ENCODE results near the gene PCDHA1.
A peak's percentile ranks its signal among the peaks of the same experiment; 100 is the strongest.

The PCDHA1 gene

DNA sequence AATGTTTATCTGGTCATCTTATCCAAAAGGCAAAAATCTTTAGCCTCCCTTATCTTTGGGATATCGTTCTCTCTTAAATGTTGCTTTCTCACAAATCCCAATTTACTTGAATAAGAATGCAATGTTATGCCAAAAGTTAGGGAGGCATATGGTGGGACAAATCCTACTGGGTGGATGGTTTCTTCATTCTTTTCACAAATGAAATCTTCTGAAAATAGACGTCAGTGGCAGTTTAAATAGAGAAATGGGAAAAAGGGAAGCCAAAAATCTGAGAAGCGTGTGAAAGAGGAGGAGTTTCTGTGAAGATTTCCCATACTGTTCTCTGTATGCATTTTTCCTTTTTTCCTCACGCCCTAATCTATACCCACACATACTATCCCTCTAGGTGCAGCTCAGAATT lies 137.7 kb downstream of the PCDHA1 start:
- ATAC-seq = no peak
- DNase-seq = no peak

DNA sequence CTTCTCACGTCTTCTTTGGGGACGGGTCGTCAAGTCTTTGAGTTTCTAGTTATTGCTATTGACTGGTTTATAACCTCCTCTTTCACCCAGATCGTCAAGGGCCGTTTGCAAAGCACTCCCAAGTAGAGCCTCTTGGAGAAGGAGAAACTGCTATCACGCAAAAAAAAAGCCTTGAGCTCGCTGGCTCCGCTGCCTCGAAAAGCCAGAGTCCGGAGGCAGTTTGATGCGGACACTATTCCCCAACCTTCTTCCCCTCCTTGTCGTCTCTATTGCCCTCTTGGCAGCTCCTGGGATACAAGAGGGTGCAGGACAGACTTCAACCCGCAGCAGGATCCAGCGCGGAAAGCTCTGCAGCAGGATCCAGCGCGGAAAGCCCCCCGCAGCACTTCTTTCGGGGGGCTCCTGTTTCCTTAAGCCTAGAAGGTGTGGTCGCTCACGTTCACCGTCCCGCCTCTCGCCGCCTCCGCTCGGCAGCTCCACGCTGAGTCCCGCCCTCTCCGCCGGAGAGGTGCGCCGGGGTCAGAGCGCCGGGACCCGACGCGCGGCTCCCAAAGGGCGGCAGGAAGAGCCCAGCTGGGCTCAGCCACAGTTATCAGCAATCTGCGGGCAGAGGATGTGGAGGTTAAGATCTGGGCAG lies 140.0 kb downstream of the PCDHA1 start, which contains the start of gene PCDHAC1:
Gene PCDHAC1 (plus strand): TSS at position 494 of the 637 bp plus-strand sequence. CDS start 594 bp downstream, outside the sequence.
- ATAC-seq (peak; percentile 28), DNase-seq (no peak)

DNA sequence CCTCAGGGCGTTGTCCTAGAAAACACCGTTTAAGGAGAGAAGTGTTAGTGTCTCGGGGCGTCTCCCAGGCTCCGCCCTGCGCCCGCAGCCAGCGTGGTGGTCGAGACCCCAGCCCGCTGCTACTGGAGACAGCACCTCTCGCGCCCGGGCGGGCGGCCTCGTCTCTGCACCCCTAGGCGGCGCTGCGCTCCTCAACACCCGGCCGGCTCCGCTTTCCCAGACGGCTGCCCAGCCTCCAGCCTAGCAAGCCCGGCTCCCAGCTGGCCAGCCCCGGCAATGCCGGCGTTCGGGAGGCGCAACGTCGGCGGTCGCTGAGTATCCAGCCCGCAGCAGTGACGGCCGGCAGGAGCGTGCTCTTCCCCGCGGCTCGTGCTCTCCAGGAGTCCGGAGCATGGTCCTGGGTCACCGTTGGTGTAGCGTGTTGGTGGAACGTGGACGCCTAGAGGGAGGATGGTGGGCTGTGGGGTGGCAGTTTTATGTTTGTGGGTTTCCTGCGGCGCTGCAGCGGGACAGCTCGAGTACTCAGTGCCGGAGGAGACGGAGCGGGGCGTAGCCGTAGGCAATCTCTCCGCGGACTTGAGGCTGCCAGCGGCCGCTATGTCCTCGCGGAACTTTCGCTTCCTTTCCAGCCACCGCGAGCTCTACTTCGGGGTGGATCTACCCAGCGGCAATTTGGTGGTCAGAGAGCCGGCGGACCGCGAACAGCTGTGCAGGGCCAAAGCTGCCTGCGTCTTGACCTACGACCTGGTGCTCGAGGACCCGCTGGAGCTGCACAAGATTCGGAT lies 140.7 kb downstream of the PCDHA1 start:
- DNase-seq = peak; percentile 44
- ATAC-seq = peak; percentile 40

DNA sequence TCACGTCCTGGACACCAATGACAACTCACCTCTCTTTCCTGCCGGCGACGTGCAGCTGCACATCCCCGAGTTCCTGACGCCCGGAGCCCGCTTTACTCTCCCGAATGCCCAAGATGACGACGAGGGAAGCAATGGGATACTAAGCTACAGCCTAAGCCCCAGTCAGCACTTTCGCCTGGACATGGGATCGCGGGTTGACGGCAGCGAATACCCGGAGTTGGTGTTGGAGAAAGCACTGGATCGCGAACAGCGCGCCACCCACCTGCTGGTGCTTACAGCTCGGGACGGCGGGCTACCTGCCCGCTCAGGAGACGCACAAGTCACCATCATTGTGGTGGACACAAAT lies 141.3 kb downstream of the PCDHA1 start:
- ATAC-seq = no peak
- no peak for DNase-seq

DNA sequence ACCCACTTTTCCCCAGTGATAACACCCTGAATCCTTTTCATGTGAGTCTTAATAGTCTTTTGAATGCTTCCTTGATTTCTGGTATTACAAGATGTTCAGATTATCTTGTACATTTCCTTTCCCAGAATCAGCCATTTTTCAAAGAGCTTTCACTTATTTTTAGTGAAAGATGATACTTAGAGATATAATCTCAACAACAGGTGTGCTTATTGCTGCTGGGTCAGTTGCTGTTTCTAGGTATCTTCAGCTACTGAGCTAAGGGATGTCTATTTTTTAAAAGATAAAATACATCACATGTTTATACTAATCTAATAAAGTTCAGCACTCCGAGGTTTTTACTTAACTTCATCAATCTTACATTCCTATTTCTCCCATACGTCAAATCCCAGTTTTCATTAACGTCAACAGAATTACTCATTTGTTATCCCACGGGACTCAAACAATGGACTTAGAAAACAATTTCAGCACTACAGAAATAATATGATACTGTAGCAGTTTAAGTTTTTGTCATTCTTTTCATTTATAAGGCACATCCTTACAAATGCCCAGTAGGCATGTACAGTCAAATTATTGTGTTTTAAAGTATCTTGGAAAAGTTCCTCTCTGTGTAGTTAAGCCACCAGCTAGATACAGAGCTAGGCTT lies 149.1 kb downstream of the PCDHA1 start:
- ATAC-seq (no peak), DNase-seq (no peak)

DNA sequence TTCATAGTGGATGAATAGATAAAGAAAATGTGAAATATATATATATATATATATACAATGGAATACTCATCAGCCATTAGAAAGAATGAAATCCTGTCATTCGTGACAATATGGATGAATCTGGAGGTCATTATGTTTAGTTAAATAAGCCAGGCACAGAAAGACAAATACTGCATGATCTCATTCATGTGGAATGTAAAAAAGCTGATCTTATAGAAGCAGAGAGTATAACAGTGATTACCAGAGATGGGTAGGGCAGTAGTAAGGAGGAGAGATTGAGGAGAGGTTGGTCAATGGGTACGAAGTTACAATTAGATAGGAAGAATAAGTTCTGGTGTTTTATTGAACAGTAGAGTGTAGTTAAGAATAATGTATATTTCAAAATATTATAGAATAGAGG lies 160.6 kb downstream of the PCDHA1 start:
- ATAC-seq (no peak), DNase-seq (no peak)

DNA sequence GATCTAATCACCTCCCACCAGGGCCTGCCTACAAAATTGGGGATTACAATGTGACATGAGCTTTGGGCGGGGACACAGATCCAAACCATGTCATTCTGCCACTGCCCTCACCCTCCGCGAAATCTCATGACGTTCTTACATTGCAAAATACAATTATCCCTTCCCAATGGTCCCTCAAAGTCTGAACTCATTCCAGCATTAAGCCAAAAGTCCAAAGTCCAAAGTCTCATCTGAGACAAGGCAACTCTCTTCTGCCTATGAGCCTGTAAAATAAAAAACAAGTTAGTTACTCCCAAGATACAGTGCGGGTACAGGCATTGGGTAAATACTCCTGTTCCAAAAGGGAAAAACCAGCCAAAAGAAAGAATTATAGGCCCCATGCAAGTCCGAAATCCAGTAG lies 165.7 kb downstream of the PCDHA1 start:
- no peak for DNase-seq
- no peak for ATAC-seq

DNA sequence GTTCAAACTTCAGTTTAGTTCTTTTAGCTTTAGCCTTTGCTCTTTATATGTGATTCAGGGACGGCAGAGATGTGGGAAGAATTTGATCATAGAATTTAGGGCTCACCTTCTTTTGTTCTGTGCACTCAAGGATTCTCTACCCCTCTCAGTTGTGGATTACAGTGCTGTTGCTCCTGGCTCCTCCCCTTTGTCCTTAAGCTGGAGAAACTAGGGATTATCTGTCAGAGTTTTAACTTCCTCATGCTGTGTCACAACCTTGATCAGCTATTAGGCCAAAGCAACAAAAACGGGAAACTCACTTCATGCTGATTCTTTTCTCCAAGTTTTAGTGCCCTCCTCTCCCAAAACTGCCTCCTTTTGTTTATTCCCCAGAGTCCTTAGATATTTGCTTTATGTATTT lies 167.3 kb downstream of the PCDHA1 start:
- ATAC-seq (no peak), DNase-seq (no peak)

DNA sequence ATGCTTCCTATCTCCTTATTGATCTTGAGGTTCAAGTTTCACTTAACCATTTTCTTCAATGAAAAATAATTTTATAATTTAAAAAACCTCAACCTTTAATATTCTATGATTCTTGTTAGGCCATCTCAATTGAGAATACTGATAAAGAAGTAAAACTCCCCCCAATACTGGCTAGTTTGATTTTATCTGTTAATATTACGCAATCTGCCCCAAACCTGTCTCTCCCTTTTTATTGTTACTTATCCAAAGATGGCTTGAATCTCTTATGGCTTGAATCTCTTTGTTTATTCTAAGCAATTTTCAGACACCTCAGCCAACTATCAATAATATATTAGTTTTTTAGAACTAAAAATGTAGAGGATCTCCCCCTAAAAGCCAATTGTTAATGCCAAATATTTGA lies 176.2 kb downstream of the PCDHA1 start:
- ATAC-seq = no peak
- no peak for DNase-seq

DNA sequence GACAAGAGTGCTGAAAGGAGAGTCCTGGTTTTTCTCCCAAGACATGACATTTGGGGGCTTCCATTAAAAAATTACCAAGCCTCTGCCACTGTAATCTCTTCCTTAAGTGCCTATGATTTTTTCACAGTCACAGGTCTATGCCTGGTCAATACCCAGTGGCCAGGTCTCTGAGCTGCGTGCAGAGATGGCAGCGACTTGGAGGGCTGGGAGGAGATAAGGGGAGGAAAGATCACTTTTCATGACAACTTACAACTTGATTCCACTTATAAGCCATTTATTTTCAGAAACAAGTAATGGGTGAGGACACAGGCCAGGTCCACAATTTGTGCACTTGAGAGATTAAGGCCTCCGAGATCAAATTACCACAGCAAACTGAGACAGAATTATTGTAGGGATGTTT lies 178.4 kb downstream of the PCDHA1 start:
- ATAC-seq (no peak), DNase-seq (no peak)

DNA sequence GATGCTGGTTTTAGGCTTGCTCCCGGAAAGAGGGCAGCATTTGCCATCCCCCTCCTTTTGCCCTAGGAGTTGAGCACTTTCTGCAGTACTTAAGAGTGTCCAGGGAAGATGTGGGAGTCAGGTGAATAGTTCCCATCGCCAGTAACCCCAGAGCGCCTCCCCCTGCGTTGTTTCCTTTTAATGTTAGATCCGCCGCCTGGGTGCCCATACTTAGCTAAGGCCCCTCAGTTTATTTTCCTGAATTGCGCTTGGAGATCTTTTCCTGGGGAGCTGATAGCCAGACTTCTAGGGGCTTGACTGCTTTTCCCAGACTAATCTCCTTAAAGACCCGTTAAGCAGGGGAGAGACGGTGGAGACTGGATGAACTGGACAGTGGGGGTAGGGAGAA lies 180.0 kb downstream of the PCDHA1 start:
- ATAC-seq (no peak), DNase-seq (no peak)

DNA sequence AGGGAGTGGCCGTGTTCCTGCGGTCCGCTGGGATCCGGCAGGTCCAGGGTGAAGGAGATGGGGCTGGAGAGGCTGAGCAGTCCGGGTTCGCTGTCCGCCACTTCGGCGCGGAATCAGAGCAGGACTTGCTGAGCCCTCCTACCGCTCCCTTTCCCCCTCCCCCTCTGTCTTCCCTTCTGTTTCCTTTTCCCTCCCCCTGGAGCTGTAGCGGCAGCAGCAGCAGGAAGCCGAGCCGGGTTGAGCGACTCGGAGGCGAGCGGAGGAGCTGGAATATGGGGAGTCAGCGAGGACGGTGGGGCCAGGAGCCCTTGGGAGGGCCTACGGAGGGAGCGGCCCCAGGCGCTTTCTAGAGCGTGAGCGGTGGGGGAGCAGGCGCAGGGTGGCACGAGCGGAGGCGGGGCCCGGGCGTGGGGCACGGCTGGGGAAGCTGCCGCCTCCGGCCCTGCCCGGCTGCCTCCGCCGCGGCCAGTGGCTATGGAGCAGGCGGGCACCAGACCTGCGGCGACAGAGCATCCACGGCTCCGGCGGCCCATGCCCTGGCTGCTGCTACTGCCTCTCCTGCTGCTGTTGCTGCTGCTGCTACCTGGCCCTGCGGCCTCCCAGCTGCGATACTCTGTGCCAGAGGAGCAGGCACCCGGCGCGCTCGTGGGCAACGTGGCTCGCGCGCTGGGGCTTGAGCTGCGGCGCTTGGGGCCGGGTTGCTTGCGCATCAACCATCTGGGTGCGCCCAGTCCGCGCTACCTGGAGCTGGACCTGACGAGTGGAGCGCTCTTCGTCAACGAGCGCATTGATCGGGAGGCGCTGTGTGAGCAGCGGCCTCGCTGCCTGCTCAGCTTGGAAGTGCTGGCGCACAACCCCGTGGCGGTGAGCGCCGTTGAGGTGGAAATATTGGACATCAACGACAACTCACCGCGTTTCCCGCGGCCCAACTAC lies 180.6 kb downstream of the PCDHA1 start, which contains the start of gene PCDHAC2:
Gene PCDHAC2 (plus strand): TSS at position 184 of the 933 bp plus-strand sequence. CDS start 291 bp downstream, at position 475.
- ATAC-seq = no peak

DNA sequence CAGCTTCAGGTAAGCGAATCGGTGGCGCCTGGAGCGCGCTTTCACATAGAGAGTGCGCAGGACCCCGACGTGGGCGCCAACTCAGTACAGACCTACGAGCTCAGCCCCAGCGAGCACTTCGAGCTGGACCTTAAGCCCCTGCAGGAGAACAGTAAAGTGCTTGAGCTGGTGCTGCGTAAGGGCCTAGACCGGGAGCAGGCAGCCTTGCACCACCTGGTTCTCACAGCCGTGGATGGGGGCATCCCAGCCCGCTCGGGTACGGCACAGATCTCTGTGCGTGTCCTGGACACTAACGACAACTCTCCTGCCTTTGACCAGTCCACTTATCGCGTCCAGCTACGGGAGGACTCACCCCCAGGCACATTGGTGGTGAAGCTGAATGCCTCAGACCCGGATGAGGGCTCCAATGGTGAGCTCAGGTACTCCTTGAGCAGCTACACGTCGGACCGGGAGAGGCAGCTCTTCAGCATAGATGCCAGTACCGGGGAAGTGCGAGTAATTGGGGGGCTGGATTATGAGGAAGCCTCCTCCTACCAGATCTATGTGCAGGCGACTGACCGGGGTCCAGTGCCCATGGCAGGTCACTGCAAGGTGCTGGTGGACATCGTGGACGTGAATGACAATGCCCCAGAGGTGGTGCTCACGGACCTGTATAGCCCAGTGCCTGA lies 181.4 kb downstream of the PCDHA1 start:
- ATAC-seq = no peak
- DNase-seq = no peak

More for the DNA sequence above, 180.6 kb downstream of the PCDHA1 start, which contains the start of gene PCDHAC2:
- no peak for DNase-seq

DNA sequence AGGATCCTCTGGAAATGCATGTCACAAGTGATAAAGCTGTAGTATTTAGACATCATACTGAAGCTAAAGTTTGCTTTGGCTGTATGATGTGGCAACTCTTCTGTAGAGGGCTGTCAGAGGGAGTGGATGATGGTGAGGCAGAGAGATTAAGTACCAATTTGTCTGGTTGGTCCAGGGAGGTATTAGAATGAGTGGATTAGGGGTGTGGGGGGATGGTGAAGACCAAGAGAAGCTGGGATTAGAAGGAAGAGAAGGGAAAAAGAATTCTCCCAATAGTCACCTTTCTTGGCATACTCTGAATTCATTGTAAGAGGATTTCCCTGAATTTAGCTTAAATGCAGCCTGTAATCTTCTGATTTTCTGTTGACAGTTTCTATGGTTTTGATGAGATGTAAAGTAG lies 183.9 kb downstream of the PCDHA1 start:
- DNase-seq (no peak), ATAC-seq (no peak)

DNA sequence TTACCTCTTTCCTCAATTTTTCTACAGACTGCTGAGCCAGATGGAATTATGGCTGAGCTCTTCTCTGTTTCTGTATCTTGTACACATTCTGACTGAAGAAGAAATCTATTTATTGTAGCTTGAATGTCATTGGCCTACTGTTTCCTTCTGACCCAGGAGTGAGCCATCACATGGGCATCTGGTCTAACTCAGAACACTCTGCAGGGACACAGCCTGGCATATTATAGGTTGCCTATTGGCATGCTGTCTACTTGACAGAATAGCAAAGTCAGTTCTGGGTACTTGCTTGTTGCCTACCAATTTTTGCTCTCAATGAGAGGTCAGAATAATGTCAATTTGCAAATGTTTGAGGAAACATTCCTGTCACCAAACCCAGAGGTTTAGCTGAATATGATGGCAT lies 187.6 kb downstream of the PCDHA1 start:
- DNase-seq = no peak
- no peak for ATAC-seq

DNA sequence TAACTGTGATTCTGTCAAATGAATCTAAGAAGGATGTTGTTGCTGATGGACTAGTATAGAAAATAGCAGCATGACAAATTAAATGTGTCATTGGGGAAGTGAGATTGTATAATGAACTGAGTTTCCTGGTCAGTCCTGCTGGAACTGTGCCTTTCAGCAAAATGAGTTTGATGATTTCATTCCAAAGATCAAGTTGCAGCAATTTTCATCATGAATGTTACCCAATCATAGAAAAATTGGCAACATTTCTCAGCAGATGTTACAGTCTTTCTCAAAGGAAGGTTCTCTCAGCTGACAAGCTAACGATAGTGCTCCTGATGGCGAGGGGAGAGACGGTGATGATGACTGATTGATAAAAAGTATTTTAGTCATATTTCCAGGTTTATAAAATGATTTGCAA lies 191.1 kb downstream of the PCDHA1 start:
- no peak for ATAC-seq
- no peak for DNase-seq

DNA sequence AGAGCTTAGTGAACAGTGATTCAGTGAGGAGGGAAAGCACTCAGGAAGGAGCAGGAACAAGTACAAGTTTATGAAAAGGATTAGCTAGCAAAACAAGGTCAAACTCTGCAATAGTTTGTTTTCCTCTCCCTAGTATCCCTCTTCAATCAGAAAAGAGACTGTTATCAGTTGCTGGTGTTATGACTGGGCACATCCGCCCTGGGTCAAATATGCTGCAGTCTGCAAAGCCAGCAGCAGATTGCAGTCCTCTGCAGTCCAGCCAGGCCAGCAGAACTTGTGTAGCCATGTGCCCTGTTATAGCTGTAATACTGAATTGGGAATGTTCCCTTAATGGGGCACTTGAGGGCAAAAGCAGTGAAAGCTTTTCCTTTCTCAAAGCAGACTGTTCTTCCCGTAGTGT lies 192.3 kb downstream of the PCDHA1 start:
- no peak for ATAC-seq
- no peak for DNase-seq

DNA sequence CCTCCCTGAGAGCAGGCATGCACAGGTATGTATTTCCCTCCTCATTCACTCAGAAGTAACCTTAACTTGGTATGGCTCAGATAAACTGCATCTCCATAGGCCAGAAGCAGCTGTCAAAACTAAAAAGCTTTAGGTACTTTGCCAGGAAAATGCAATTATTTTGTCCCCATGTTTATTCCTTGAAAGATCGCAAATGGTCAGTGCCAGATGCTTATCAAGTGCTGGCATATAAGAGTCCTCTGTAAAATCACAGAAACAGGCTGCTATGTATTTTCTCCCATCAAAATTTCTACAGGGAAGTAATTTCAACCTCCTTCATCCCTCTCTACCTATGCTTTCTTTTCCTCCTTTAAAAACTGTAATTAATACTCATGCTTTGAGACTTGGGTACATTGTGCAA lies 193.0 kb downstream of the PCDHA1 start:
- no peak for DNase-seq
- no peak for ATAC-seq

DNA sequence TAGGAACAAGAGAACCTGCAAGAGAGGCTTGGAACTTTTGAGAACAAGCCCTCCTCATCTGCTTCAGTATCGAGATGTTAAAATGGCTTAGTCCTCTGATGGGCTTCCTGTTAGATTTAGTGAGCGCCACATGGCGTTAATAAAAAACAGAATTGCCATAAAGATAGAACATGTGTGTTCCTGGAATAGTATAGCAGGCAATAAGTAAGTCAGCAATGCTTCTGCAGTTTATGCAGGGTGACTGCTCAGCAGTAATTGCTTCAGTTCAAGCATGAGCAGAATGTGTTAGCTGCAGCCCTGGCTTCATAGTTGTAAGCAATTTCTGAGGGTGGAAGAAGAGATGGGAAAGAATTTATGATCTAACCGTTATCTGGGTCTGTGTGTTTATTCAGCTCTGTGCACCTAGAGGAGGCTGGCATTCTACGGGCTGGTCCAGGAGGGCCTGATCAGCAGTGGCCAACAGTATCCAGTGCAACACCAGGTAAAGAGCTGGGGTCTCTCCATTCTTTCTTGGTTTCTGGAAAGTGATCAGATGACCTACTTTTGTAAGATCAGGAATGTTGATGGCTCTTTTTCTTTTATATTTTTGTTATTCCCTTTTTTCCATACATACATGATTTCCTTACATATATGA lies 196.3 kb downstream of the PCDHA1 start:
- DNase-seq (no peak), ATAC-seq (no peak)

DNA sequence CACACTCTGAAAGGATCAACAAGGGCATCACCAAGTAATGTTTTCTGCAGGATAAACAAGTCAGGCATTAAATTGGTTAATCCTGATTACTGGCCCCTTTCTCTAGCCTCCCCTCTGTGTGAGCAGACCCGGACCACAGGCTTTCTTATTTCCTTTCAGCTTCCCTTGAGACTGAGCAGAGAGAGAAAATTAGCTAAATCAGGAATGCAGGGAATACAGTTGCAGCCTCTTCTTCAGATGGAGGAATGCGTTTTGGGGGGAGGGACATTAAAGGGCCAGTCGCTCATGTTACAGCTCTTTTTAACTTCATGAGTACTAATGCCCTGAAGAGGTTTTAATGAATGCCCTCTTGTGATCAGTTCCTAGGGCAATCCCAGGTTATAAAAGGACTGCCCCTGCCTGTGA lies 200.2 kb downstream of the PCDHA1 start:
- DNase-seq = no peak
- no peak for ATAC-seq

DNA sequence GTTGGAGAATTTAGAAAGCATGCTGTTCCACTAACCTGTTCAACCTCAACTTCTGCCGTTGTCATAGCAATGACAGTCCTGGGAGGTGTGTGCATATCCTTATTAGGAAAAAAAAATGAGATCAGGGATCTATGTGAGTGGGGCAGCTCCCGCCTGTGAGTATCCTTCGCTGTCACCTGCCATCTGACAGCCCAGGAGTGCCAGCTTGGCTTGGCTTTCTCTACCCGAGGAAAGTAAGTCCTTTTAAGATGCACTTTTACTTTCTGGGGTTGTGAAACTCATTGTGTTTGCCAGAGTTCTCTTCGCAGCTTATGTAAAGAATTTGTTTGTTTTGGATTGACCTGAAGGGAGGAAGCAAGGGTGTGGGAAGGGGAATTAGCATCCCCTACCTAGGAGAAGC lies 202.2 kb downstream of the PCDHA1 start:
- ATAC-seq (no peak), DNase-seq (no peak)

Data from stimulated activated naive CD8-positive, alpha-beta T cell treated with anti-CD3 and anti-CD28 coated beads, Interleukin-15, Interleukin-2, amounts not matched to agents 100 U/mL and 50 U/mL, for 24 hours (primary cell).